ENCODE measurements around the gene MFSD11.
"Not testable (repeated sequence)": the region's sequence is repeated elsewhere in the genome, so short reads cannot be mapped to it uniquely, and the experiment has no call there.

MFSD11 gene

GRCh38 chr17:76748657-76749056, 10.7 kb downstream of the MFSD11 start:
- DNase-seq, result no peak

- no peak for DNase-seq
These were observed 13.6 kb downstream of the MFSD11 start for GRCh38 chr17:76751416-76751993.

GRCh38 chr17:76752006-76752405, 14.1 kb downstream of the MFSD11 start:
- DNase-seq, result no peak

GRCh38 chr17:76753061-76753961, 15.4 kb downstream of the MFSD11 start:
- no peak for DNase-seq

- DNase-seq, result no peak
These were observed 17.4 kb downstream of the MFSD11 start for GRCh38 chr17:76755285-76755684.

GRCh38 chr17:76757256-76757655, 19.3 kb downstream of the MFSD11 start:
- DNase-seq, result no peak

GRCh38 chr17:76758570-76758969, 20.7 kb downstream of the MFSD11 start:
- no peak for DNase-seq

GRCh38 chr17:76772842-76773525, 35.1 kb downstream of the MFSD11 start:
- DNase-seq, result no peak

- no peak for DNase-seq
These were observed 37.2 kb downstream of the MFSD11 start for GRCh38 chr17:76775021-76775600.

- DNase-seq, result no peak
These were observed 43.4 kb downstream of the MFSD11 start for GRCh38 chr17:76781056-76781982.

- DNase-seq, result no peak
These were observed 45.2 kb downstream of the MFSD11 start for GRCh38 chr17:76783146-76783545.

- DNase-seq, result no peak
These were observed 47.0 kb downstream of the MFSD11 start for GRCh38 chr17:76784926-76785325.

- DNase-seq, result not testable (repeated sequence)
These were observed 49.9 kb downstream of the MFSD11 start for GRCh38 chr17:76787866-76788265.

GRCh38 chr17:76789235-76789788, 51.4 kb downstream of the MFSD11 start:
- DNase-seq, result no peak

- DNase-seq, result peak; percentile 21
These were observed 53.4 kb downstream of the MFSD11 start for GRCh38 chr17:76791053-76791980.

GRCh38 chr17:76792348-76792747, 54.4 kb downstream of the MFSD11 start:
- no peak for DNase-seq

- no peak for DNase-seq
These were observed 55.9 kb downstream of the MFSD11 start for GRCh38 chr17:76793775-76794174.

GRCh38 chr17:76796081-76796480, 58.2 kb downstream of the MFSD11 start:
- no peak for DNase-seq

GRCh38 chr17:76797241-76797840, 59.4 kb downstream of the MFSD11 start:
- DNase-seq, result no peak

- DNase-seq, result no peak
These were observed 63.8 kb downstream of the MFSD11 start for GRCh38 chr17:76801706-76802105.
